Psoas muscle (tissue), 8 donors: ENCODE results near the gene PRAC2. TPM values are rescaled to one million over a fixed set of nuclear protein-coding genes. Genes with fewer than 3 reads are reported as not detected.

ENCODE experiments used
- ATAC-seq, 4 donors: fragments of 200-7000 bp; cut with Tn5 transposase; one replicate each; pipeline ENCODE4 v1.9.1; 2020; ENCODE audit warnings: moderate library complexity in 3 of 4, mild to moderate bottlenecking in 2 of 4
- DNase-seq, 2 donors: peaks; one replicate each; pipeline ENCODE4 v3.0.0-alpha.2; 2020
- H3K27ac ChIP-seq: fragments of 200-600 bp; one replicate; pipeline ENCODE4 v1.8.0; 2022
- H3K27me3 ChIP-seq, 3 donors: fragments of 200-600 bp in 1 of 3; one replicate each; pipeline versions ENCODE4 v1.6.1 to v1.8.0; 2013 to 2022; ENCODE audit warnings: low read length in 2 of 3, mild to moderate bottlenecking in 2 of 3, moderate library complexity in 1 of 3; ENCODE audit not compliant: insufficient read depth in 3 of 3
- H3K36me3 ChIP-seq, 2 donors: fragments of 200-600 bp in 1 of 2; one replicate each; pipeline versions ENCODE4 v1.6.1 to v1.8.0; 2013 to 2022; ENCODE audit warnings: low read depth in 1 of 2, mild to moderate bottlenecking in 1 of 2, moderate library complexity in 1 of 2; ENCODE audit not compliant: insufficient read depth in 1 of 2
- H3K4me1 ChIP-seq: fragments of 200-600 bp; one replicate; pipeline ENCODE4 v1.8.0; 2022
- H3K4me3 ChIP-seq: fragments of 200-600 bp; one replicate; pipeline ENCODE4 v1.8.0; 2022; ENCODE audit warnings: mild to moderate bottlenecking
- H3K9me3 ChIP-seq: fragments of 200-600 bp; one replicate; pipeline ENCODE4 v1.8.0; 2022
- WGBS, 3 donors: extraction: QIAGEN DNeasy Blood & Tissue Kit; methylation state at CpG; one replicate each; pipeline versions ENCODE4 v1.1.6 to v1.1.7; 2013; 5-methylcytosine and 5-hydroxymethylcytosine counted together
- intact Hi-C, 2 donors: fragments of 100-400 bp; cut with DNase I; formaldehyde crosslinking; loops; one replicate each; pipeline versions ENCODE4 v1.11.0 to v1.14.2; 2022
- polyA plus RNA-seq, 3 donors: library from polyadenylated mRNA; stranded (reverse); fragments of 200-250 nt; gene quantifications; one replicate each; pipeline ENCODE4 v1.2.3, GENCODE V29; 2013
- total RNA-seq, 4 donors: library from RNA; stranded (reverse); fragmentation: NEBNext Ultra II Directional in 2 of 4; extraction: Animal tissue kit (Norgen Biotek cat#: 25700) in 2 of 4; gene quantifications; one replicate each; pipeline versions ENCODE4 v1.2.1 to v1.2.4, GENCODE V29; 2021 to 2023
- TF ChIP-seq, protein P1 (sequence below): fragments of 200-600 bp; IDR thresholded peaks from one replicate; pipeline ENCODE4 v1.8.0; 2022; ENCODE audit warnings: antibody characterized with exemption
- donor health status: healthy with polysubstance abuse.
- donor health status: DM: no; HTN: no; CAD: no; lungs with moderate emphysema.
- donor health status: Bipolar disorder and iron deficiency.
- donor health status: healthy.
- donor health status: DM: yes; HTN: yes; CAD: no.
- donor health status: DM: no; HTN: no; CAD: no.
- donor health status: DM: no; HTN: no; CAD: no.
- donor health status: DM: yes; HTN: yes; CAD: no.

Gene PRAC2
- total and polyA plus RNA-seq, 7 donors, result not detected

GRCh38 chr17:48730240-48730550 is 7.2 kb downstream of the PRAC2 start:
- no peak for ATAC-seq
- no peaks in the 10 kb centered on the region for H3K36me3 ChIP-seq
- intact Hi-C loops, result no loop called here
- WGBS, 3 donors, result 41 to 47% (median 47%) methylated on average over 3 of the region's 3 CpGs
- DNase-seq, result no peak
- TF ChIP-seq, protein P1, sequence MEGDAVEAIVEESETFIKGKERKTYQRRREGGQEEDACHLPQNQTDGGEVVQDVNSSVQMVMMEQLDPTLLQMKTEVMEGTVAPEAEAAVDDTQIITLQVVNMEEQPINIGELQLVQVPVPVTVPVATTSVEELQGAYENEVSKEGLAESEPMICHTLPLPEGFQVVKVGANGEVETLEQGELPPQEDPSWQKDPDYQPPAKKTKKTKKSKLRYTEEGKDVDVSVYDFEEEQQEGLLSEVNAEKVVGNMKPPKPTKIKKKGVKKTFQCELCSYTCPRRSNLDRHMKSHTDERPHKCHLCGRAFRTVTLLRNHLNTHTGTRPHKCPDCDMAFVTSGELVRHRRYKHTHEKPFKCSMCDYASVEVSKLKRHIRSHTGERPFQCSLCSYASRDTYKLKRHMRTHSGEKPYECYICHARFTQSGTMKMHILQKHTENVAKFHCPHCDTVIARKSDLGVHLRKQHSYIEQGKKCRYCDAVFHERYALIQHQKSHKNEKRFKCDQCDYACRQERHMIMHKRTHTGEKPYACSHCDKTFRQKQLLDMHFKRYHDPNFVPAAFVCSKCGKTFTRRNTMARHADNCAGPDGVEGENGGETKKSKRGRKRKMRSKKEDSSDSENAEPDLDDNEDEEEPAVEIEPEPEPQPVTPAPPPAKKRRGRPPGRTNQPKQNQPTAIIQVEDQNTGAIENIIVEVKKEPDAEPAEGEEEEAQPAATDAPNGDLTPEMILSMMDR, result no peak
- no peaks in the 10 kb centered on the region for H3K9me3 ChIP-seq
- peaks cover 4 to 97% (median 50%) of the 10 kb centered on the region in 3 donors for H3K27me3 ChIP-seq
- H3K27ac ChIP-seq, result no peak overlapping the region
- peaks cover 4% of the 10 kb centered on the region for H3K4me1 ChIP-seq
- no peak overlapping the region for H3K4me3 ChIP-seq

DNA sequence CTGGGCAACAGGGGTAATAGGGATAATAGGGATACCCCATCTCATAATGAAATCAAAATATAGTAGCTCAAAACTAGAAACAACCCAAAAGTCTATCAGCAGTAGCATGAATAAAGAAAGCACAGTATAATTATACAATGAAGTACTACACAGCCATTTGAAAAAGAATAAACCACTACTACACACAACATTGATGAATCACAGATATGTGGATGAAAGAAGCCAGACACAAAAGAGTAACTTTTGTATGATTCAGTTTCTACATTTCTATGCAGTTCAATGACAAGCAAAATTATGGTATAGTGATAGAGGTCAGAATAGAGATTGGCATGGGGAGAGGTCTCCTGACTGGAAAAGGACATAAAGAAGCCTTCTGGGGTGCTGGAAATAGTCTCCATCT is 8.4 kb downstream of the PRAC2 start:
- TF ChIP-seq, protein P1, result no peak
- intact Hi-C loops, result no loop called here
- no peak overlapping the region for H3K27ac ChIP-seq
- peaks cover 4% of the 10 kb centered on the region for H3K4me1 ChIP-seq
- no peak for ATAC-seq
- H3K9me3 ChIP-seq, result no peaks in the 10 kb centered on the region
- peaks cover 0 to 97% (median 47%) of the 10 kb centered on the region in 3 donors for H3K27me3 ChIP-seq
- no peak for DNase-seq
- no peak overlapping the region for H3K4me3 ChIP-seq
- H3K36me3 ChIP-seq, result no peaks in the 10 kb centered on the region

DNA sequence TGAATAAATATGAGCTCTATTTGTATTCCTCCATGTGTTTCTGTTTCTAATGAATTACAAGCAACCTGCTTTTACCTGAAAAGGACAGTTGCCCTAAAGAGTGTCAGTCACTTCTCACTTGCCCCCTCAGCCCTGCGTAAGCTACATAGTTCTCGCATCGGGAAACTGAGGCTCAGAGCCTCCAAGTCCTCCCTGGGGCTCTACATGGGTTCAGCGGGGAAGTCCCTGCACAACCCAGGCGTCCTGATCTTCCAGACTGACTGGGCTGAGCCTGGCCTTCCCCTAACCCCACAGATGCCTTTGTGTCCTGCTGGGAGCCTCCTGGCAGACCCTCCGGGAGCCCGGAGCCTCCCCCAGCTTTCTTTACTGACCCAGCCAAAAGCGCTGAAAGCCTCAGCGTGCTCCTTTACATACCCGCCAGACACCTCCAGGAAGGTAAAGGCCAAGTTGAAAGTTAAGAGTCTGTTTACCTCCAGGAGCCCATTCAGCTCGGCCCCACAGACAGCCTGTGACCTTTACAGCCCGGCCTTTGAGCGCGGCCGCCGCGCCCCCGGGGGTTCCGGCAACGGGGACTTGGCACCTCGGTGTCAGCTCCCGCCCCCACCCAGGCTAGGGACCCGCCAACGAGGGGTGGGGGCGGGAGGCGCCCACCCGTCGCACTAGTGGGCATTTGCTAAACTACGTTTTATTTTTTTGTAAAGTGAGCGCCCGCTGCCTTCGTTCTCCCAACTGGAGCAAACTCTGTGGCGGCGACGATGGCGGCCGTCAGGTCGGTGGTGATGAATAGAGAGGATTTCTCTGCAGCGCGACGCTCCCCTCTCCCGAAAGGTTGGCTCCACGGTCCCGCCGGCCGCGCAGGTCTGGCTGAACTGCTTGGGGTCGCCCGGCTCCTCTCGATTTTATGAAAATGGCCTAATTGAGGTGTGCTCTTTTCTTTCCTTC is 10.0 kb downstream of the PRAC2 start:
- Histone ChIP-seq H3K9me3 (no peaks in the 10 kb centered on the region), H3K36me3 (no peaks in the 10 kb centered on the region), H3K27me3 (peaks cover 0 to 96% (median 46%) of the 10 kb centered on the region in 3 donors), H3K27ac (no peak overlapping the region), H3K4me1 (peaks cover 4% of the 10 kb centered on the region), H3K4me3 (no peak overlapping the region)
- DNase-seq, result no peak
- intact Hi-C loops, result no loop called here
- WGBS, 3 donors, result 6 to 8% (median 6%) methylated on average over 43 to 50 of the region's 50 CpGs
- no peak for ATAC-seq
- TF ChIP-seq, protein P1, result no peak

DNA sequence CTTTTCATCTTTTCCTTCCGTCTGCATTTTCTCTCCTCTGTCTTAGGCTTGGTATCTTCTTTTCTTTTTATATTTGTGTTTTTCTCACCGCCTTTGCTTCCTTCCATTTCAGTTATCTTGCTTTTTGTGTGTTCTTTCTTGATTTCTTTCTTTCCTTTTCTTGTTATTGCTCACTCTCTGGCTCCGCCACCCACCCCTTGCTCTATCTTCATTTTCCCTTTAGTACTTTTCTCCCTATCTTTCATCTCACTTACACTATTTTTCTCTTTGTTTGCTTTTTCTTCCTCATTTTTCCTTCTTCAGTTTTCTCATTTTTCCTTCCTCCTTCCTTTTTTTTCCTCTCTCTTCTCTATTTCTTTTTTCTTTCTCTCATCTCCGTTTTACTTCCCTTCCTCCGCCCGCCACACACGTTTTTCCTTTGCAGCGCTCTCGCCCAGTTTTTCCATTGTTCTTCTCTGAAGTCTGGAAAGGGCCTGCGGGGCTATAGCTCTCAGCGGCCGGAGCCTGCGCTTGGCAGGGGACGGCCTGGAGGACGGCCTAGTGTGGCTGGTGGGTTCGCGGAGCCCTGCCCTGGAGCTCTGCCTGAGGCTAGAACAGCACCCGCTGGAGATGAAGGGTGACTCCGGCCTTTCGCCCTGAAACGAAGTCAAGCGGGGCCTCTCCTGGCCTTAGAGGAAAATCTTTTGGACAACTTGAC is 10.8 kb downstream of the PRAC2 start:
- ATAC-seq, result no peak
- no peak overlapping the region for H3K4me3 ChIP-seq
- 15 to 19% (median 16%) methylated on average over 22 of the region's 22 CpGs for WGBS, 3 donors
- no peaks in the 10 kb centered on the region for H3K36me3 ChIP-seq
- H3K27me3 ChIP-seq, result peaks cover 0 to 97% (median 46%) of the 10 kb centered on the region in 3 donors
- intact Hi-C loops, result no loop called here
- H3K4me1 ChIP-seq, result no peaks in the 10 kb centered on the region
- no peak for DNase-seq
- TF ChIP-seq, protein P1, result no peak
- no peak overlapping the region for H3K27ac ChIP-seq
- no peaks in the 10 kb centered on the region for H3K9me3 ChIP-seq
